Ascending aorta (tissue), 2 donors: ENCODE results near the gene STXBP3. TPM values are rescaled to one million over a fixed set of nuclear protein-coding genes. Genes with fewer than 3 reads are reported as not detected.

ENCODE experiments used
- DNase-seq, 2 donors: peaks; one replicate each; pipeline ENCODE4 v3.0.0-alpha.2; 2019; ENCODE audit warnings: low spot score in 2 of 2
- H3K27ac ChIP-seq, 2 donors: fragments of 200-600 bp; sonication (generic); one replicate each; pipeline ENCODE4 v1.5.1; 2016 to 2017; ENCODE audit warnings: mild to moderate bottlenecking in 1 of 2
- H3K27me3 ChIP-seq: fragments of 200-600 bp; sonication (generic); one replicate; pipeline ENCODE4 v1.5.1; 2017
- H3K36me3 ChIP-seq, 2 donors: fragments of 200-600 bp; sonication (generic); one replicate each; pipeline ENCODE4 v1.5.1; 2016
- H3K4me1 ChIP-seq, 2 donors: fragments of 200-600 bp; sonication (generic); one replicate each; pipeline ENCODE4 v1.5.1; 2016 to 2017; ENCODE audit warnings: mild to moderate bottlenecking in 1 of 2
- H3K4me3 ChIP-seq, 2 donors: fragments of 200-600 bp; sonication (generic); one replicate each; pipeline ENCODE4 v1.5.1; 2016 to 2017; ENCODE audit warnings: mild to moderate bottlenecking in 1 of 2
- H3K9me3 ChIP-seq, 2 donors: fragments of 200-600 bp; sonication (generic); one replicate each; pipeline ENCODE4 v1.5.1; 2016
- intact Hi-C: fragments of 100-400 bp; cut with DNase I; formaldehyde crosslinking; loops from one replicate; pipeline ENCODE4 v1.15.1; 2023
- total RNA-seq: library from RNA; depleted of rRNA; stranded (reverse); fragments of >200 nt; gene quantifications from one replicate; pipeline ENCODE4 v1.1.0, GENCODE V29; 2016
- TF ChIP-seq, protein P1 (sequence below), 3 experiments: fragments of 200-600 bp in 2 of 3; fragments of 450-650 bp in 1 of 3; sonication (generic) in 2 of 3; IDR thresholded peaks; one replicate each; pipeline ENCODE4 v1.5.1; 2016 to 2019; ENCODE audit warnings: antibody characterized with exemption in 3 of 3, mild to moderate bottlenecking in 1 of 3, moderate library complexity in 1 of 3

Gene STXBP3
- total RNA-seq, 1 donor from 2014 or later: 13.7 TPM

DNA sequence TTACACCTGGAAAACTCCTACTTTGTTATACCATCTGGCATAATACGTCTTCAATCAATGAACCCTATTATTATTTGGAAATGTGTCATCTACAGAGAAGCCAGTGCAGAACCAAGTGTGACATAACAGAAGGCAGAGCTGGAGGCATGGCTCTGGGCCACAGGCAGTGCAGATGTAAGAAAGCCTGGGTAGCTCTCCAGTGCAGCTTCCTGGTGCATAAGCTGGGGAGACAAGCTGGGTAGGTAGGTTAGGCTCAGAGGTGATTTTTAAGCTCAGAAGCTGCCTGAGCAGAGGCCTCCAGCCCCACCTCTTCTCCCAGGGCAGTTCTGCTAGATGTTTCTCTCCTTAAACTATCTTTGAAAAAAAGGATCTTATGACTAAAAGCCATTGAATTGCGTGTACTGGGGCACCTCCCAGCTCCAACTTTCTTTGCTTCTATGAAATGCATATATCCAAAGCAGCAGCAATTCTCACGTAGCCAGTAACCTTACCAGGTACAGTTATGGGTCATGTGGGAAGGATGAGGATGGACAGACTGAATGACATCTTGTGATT, 79.7 kb downstream of the STXBP3 start:
- intact Hi-C loops: no loop called here
- TF ChIP-seq, protein P1, sequence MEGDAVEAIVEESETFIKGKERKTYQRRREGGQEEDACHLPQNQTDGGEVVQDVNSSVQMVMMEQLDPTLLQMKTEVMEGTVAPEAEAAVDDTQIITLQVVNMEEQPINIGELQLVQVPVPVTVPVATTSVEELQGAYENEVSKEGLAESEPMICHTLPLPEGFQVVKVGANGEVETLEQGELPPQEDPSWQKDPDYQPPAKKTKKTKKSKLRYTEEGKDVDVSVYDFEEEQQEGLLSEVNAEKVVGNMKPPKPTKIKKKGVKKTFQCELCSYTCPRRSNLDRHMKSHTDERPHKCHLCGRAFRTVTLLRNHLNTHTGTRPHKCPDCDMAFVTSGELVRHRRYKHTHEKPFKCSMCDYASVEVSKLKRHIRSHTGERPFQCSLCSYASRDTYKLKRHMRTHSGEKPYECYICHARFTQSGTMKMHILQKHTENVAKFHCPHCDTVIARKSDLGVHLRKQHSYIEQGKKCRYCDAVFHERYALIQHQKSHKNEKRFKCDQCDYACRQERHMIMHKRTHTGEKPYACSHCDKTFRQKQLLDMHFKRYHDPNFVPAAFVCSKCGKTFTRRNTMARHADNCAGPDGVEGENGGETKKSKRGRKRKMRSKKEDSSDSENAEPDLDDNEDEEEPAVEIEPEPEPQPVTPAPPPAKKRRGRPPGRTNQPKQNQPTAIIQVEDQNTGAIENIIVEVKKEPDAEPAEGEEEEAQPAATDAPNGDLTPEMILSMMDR (IDR thresholded peaks at IDR 0.05): no peak
- no peaks in the 10 kb centered on the region for H3K27me3 ChIP-seq
- peaks cover 0 to 25% of the 10 kb centered on the region in 2 donors for H3K4me1 ChIP-seq
- no peaks in the 10 kb centered on the region for H3K36me3 ChIP-seq
- no peaks in the 10 kb centered on the region for H3K9me3 ChIP-seq
- H3K27ac ChIP-seq: no peak overlapping the region
- DNase-seq: no peak
- no peak overlapping the region for H3K4me3 ChIP-seq

- no peaks in the 10 kb centered on the region for H3K27me3 ChIP-seq
- peak overlapping the region in 1 of 2 donors; percentile 28 for H3K4me3 ChIP-seq
- peaks cover 0 to 26% of the 10 kb centered on the region in 2 donors for H3K4me1 ChIP-seq
- TF ChIP-seq, protein P1 (IDR thresholded peaks at IDR 0.05): peak; percentile 70 to 82 (median 70)
- peak in 1 of 2 donors; percentile 90 for DNase-seq
- intact Hi-C loops: loop anchor here (1.0 to 2.0 kb wide), 2 partner anchors 48 to 70 kb away; partner anchors contain the start of gene GPSM2
- no peaks in the 10 kb centered on the region for H3K36me3 ChIP-seq
- H3K9me3 ChIP-seq: no peaks in the 10 kb centered on the region
- peak overlapping the region; percentile 79 to 88 for H3K27ac ChIP-seq
Observed at GRCh38 chr1:108828074-108828961, 81.8 kb downstream of the STXBP3 start.

- TF ChIP-seq, protein P1 (IDR thresholded peaks at IDR 0.05): no peak
- no peak for DNase-seq
- H3K4me3 ChIP-seq: no peak overlapping the region
- H3K27ac ChIP-seq: peak overlapping the region; percentile 79 to 88
- intact Hi-C loops: loop anchor here (2.0 kb wide), 1 partner anchor 47 kb away; the partner anchor contains the start of gene GPSM2
- H3K27me3 ChIP-seq: no peaks in the 10 kb centered on the region
- no peaks in the 10 kb centered on the region for H3K36me3 ChIP-seq
- peaks cover 0 to 26% of the 10 kb centered on the region in 2 donors for H3K4me1 ChIP-seq
- H3K9me3 ChIP-seq: no peaks in the 10 kb centered on the region
Observed at GRCh38 chr1:108829498-108829916, 83.0 kb downstream of the STXBP3 start.

GRCh38 chr1:108830119-108831008, 83.9 kb downstream of the STXBP3 start:
- Histone ChIP-seq H3K36me3 (no peaks in the 10 kb centered on the region), H3K9me3 (no peaks in the 10 kb centered on the region), H3K27ac (peak overlapping the region; percentile 79 to 88), H3K4me3 (peak overlapping the region in 1 of 2 donors; percentile 18), H3K4me1 (peaks cover 0 to 26% of the 10 kb centered on the region in 2 donors), H3K27me3 (no peaks in the 10 kb centered on the region)
- intact Hi-C loops: loop anchor here (1.0 kb wide), 1 partner anchor 14 kb away; no protein-coding TSS in a partner anchor
- TF ChIP-seq, protein P1 (IDR thresholded peaks at IDR 0.05): no peak
- peak; percentile 57 to 91 for DNase-seq

DNA sequence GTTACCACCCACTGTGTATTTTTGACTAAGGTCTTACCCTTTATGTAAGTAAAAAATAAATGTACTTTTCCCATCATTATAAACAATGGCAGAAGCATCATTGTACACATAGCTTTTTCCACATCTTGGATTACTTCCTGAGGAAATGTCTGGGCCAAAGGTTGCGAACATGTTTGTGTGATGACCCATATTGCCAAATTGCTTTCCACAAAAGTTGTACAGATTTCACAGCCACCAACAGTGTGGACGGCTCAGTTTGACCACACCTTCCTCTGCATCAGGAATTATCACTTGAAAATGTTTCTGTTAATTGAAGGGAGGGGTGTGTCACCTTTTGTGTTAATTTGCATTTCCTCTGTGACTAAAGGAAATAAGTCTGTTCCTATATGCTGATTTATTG, 84.8 kb downstream of the STXBP3 start:
- Histone ChIP-seq H3K4me1 (peaks cover 0 to 26% of the 10 kb centered on the region in 2 donors), H3K27ac (peak overlapping the region; percentile 79 to 88), H3K9me3 (no peaks in the 10 kb centered on the region), H3K4me3 (no peak overlapping the region), H3K36me3 (no peaks in the 10 kb centered on the region), H3K27me3 (no peaks in the 10 kb centered on the region)
- TF ChIP-seq, protein P1 (IDR thresholded peaks at IDR 0.05): no peak
- intact Hi-C loops: no loop called here
- DNase-seq: no peak
